HCT116 (cell line): ENCODE results near the gene BRWD1. TPM values are rescaled to one million over a fixed set of nuclear protein-coding genes. Genes with fewer than 3 reads are reported as not detected.

Experiments
- ATAC-seq: fragments of 200-7000 bp; cut with Tn5 transposase; 2 replicates; pipeline ENCODE4 v1.9.1; 2020; ENCODE audit warnings: mild to moderate bottlenecking, moderate library complexity
- BruUV-seq: library from RNA; stranded (reverse); fragments of 400-500 nt; replicated peaks from 2 replicates; lab custom pipeline; 2021; lab: Mats Ljungman, UMichigan
- CTCF ChIA-PET: fragments of 300-600 bp; sonication (Branson Sonifier 250); formaldehyde crosslinking; loops from one replicate; lab custom pipeline; 2021; ENCODE audit warnings: antibody characterized with exemption; lab: Charles Lee
- POLR2A ChIA-PET: fragments of 300-600, 350-600 bp; sonication (Branson Sonifier 250); formaldehyde crosslinking; loops from one replicate; lab custom pipeline; 2021; ENCODE audit warnings: antibody characterized with exemption; lab: Charles Lee
- RAD21 ChIA-PET, 2 experiments: fragments of 300-600 bp; sonication (Branson Sonifier 250); formaldehyde crosslinking; loops; one replicate each; lab custom pipeline; 2023; ENCODE audit warnings: low total read pairs in 2 of 2; ENCODE audit not compliant: uncharacterized antibody in 2 of 2, unreplicated experiment in 2 of 2, low non-redundant PET in 1 of 2; lab: Charles Lee
- DNase-seq: peaks from one replicate; pipeline ENCODE4 v3.0.0-alpha.2; 2010; ENCODE audit warnings: low read depth, low spot score
- H2AFZ ChIP-seq: fragments of 200-600 bp; shearing (Covaris generic), sonication (generic); 2 replicates; pipeline ENCODE4 v1.6.1; 2017; ENCODE audit warnings: low read depth, mixed run types, mixed read lengths, antibody characterized with exemption, low read length; ENCODE audit not compliant: poor library complexity, severe bottlenecking
- H3K27ac ChIP-seq: 2 replicates; pipeline ENCODE4 v1.5.1; 2012; ENCODE audit warnings: low read depth, low read length
- H3K27me3 ChIP-seq: fragments of 200-600 bp; sonication (generic); 2 replicates; pipeline ENCODE4 v1.6.1; 2016; ENCODE audit warnings: mixed run types, low read length, mixed read lengths; ENCODE audit not compliant: insufficient read depth
- H3K36me3 ChIP-seq, 2 experiments: fragments of 200-500 bp in 1 of 2; fragments of 200-600 bp in 1 of 2; sonication (Bioruptor generic) in 1 of 2; sonication (generic) in 1 of 2; 2 replicates each; pipeline versions ENCODE4 v1.5.1 to v1.6.1; 2014 to 2016; ENCODE audit warnings: low read length in 2 of 2, inconsistent platforms in 1 of 2, mixed read lengths in 1 of 2, mixed run types in 1 of 2; ENCODE audit not compliant: insufficient read depth in 2 of 2, control insufficient read depth in 1 of 2
- H3K4me1 ChIP-seq, 2 experiments: fragments of 200-600 bp in 1 of 2; sonication (generic) in 1 of 2; 2 replicates each; pipeline versions ENCODE4 v1.5.1 to v1.6.1; 2012 to 2017; ENCODE audit warnings: low read length in 2 of 2, inconsistent platforms in 1 of 2, mild to moderate bottlenecking in 1 of 2, mixed read lengths in 1 of 2, mixed run types in 1 of 2, moderate library complexity in 1 of 2; ENCODE audit not compliant: insufficient read depth in 2 of 2, control insufficient read depth in 1 of 2
- H3K4me2 ChIP-seq: fragments of 200-600 bp; sonication (generic); 2 replicates; pipeline ENCODE4 v1.6.1; 2017; ENCODE audit warnings: mixed run types, low read length, mixed read lengths
- H3K4me3 ChIP-seq, 2 experiments: fragments of 200-600 bp in 1 of 2; sonication (generic) in 1 of 2; replicated peaks in 1 of 2; 2 replicates each; pipeline ENCODE4 v1.5.1; 2011 to 2016; ENCODE audit warnings: low read length in 2 of 2, control low read depth in 1 of 2, low read depth in 1 of 2, mild to moderate bottlenecking in 1 of 2, mixed read lengths in 1 of 2, mixed run types in 1 of 2
- H3K79me2 ChIP-seq: fragments of 200-600 bp; sonication (generic); 2 replicates; pipeline ENCODE4 v1.6.1; 2017; ENCODE audit warnings: mild to moderate bottlenecking, mixed run types, low read length, moderate library complexity, mixed read lengths; ENCODE audit not compliant: insufficient read depth
- H3K9ac ChIP-seq: fragments of 200-600 bp; sonication (generic); 2 replicates; pipeline ENCODE4 v1.6.1; 2016; ENCODE audit warnings: low read length, mixed read lengths
- H3K9me2 ChIP-seq: fragments of 200-600 bp; sonication (generic), shearing (Covaris generic); 2 replicates; pipeline ENCODE4 v1.6.1; 2017; ENCODE audit warnings: mixed run types, mild to moderate bottlenecking, moderate library complexity; ENCODE audit not compliant: insufficient read depth
- H3K9me3 ChIP-seq, 2 experiments: fragments of 200-500 bp in 1 of 2; fragments of 200-600 bp in 1 of 2; sonication (Bioruptor generic) in 1 of 2; sonication (generic) in 1 of 2; 2 replicates each; pipeline ENCODE4 v1.6.1; 2014 to 2017; ENCODE audit warnings: low read length in 2 of 2, mixed read lengths in 2 of 2, inconsistent platforms in 1 of 2, low read depth in 1 of 2, mild to moderate bottlenecking in 1 of 2, mixed run types in 1 of 2, moderate library complexity in 1 of 2; ENCODE audit not compliant: control insufficient read depth in 1 of 2, insufficient read depth in 1 of 2
- H4K20me1 ChIP-seq: fragments of 200-600 bp; sonication (generic), shearing (Covaris generic); 2 replicates; pipeline ENCODE4 v1.6.1; 2017; ENCODE audit warnings: mixed run types, mild to moderate bottlenecking, moderate library complexity; ENCODE audit not compliant: insufficient read depth
- CEBPB ChIP-seq: IDR thresholded peaks from 2 replicates; pipeline ENCODE4 v1.6.1; 2012; ENCODE audit warnings: low read depth
- EGR1 ChIP-seq: IDR thresholded peaks from 2 replicates; pipeline ENCODE4 v1.6.1; 2012; ENCODE audit warnings: low read depth
- EZH2phosphoT487 ChIP-seq: fragments of 200-600 bp; IDR thresholded peaks from 2 replicates; pipeline ENCODE4 v1.6.1; 2018; ENCODE audit warnings: antibody characterized with exemption, borderline replicate concordance
- POLR2A ChIP-seq: IDR thresholded peaks from 2 replicates; pipeline ENCODE4 v1.7.0; 2011; ENCODE audit warnings: borderline replicate concordance; ENCODE audit not compliant: insufficient read depth, insufficient read length; ENCODE audit errors: extremely low read depth
- POLR2AphosphoS5 ChIP-seq: IDR thresholded peaks from 2 replicates; pipeline ENCODE4 v1.6.1; 2011; ENCODE audit warnings: mild to moderate bottlenecking, low read depth, low read length, moderate library complexity
- SIN3A ChIP-seq: IDR thresholded peaks from 2 replicates; pipeline ENCODE4 v1.6.1; 2012; ENCODE audit warnings: low read depth
- SRF ChIP-seq: IDR thresholded peaks from 2 replicates; pipeline ENCODE4 v1.6.1; 2012; ENCODE audit warnings: low read depth
- TCF7L2 ChIP-seq: IDR thresholded peaks from 2 replicates; pipeline ENCODE4 v1.7.0; 2011; ENCODE audit warnings: borderline replicate concordance, inconsistent platforms; ENCODE audit not compliant: insufficient read depth, insufficient read length; ENCODE audit errors: extremely low read depth
- ZBTB33 ChIP-seq: IDR thresholded peaks from 2 replicates; pipeline ENCODE4 v1.6.1; 2011; ENCODE audit warnings: mild to moderate bottlenecking, low read length, moderate library complexity; ENCODE audit not compliant: insufficient replicate concordance; ENCODE audit errors: extremely low read depth
- ZFX ChIP-seq: fragments of 450-650 bp; IDR thresholded peaks from 2 replicates; pipeline ENCODE4 v1.6.1; 2017
- intact Hi-C: fragments of 100-400 bp; cut with micrococcal nuclease; formaldehyde crosslinking; loops from 2 replicates; pipeline ENCODE4 v1.10.0; 2022
- total RNA-seq: library from RNA; stranded (reverse); gene quantifications from one replicate; pipeline ENCODE4 v1.2.1, GENCODE V29; 2021; ENCODE audit not compliant: unreplicated experiment

BRWD1 gene
- total RNA-seq, 1 experiment from 2014 or later, result 33.1 TPM

- H2AFZ ChIP-seq, result peak within 1 kb of the TSS; percentile 58
- no peaks in the 10 kb centered on the region for H3K27me3 ChIP-seq
- DNase-seq, result no peak
- peaks cover 5 to 22% of the 10 kb centered on the region in 2 experiments for H3K4me1 ChIP-seq
- peak within 1 kb of the TSS; percentile 88 for H3K4me2 ChIP-seq
- intact Hi-C loops, result loop anchor here (2.0 to 5.0 kb wide), 3 partner anchors 32 to 40 kb away; partner anchors contain the start of gene BRWD1
- ChIA-PET POLR2A (interaction anchor here (0.8 to 1.5 kb wide), 4 partner anchors 10 to 36 kb away, joined by 3 to 9 read pairs (median 3); a partner anchor contains a TSS), CTCF (no interaction called here), RAD21 (no interaction called here)
- H3K9ac ChIP-seq, result peak within 1 kb of the TSS; percentile 95
- TF ChIP-seq EGR1, result peak; percentile 88
- TF ChIP-seq ZFX, result peak; percentile 93
- peak; percentile 60 for TF ChIP-seq POLR2AphosphoS5
- peak; percentile 6 for TF ChIP-seq TCF7L2
- no peak for TF ChIP-seq POLR2A
- TF ChIP-seq CEBPB, result no peak
- no peak for TF ChIP-seq SRF
- H3K79me2 ChIP-seq, result peaks cover 42% of the 10 kb centered on the region
- H3K4me3 ChIP-seq, result peak within 1 kb of the TSS; percentile 79 to 97
- peaks cover 29% of the 10 kb centered on the region; the same call in 1 of the 2 replicates for H4K20me1 ChIP-seq
- no TSS peak for BruUV-seq
- peak; percentile 70 for ATAC-seq
- H3K9me2 ChIP-seq, result no peaks in the 10 kb centered on the region
- H3K27ac ChIP-seq, result peak within 1 kb of the TSS; percentile 98
- peaks cover 34 to 37% of the 10 kb centered on the region in 2 experiments for H3K36me3 ChIP-seq
- H3K9me3 ChIP-seq, result no peaks in the 10 kb centered on the region
These were observed 35.2 kb upstream of the BRWD1 start, which contains the start of gene HMGN1 for GRCh38 chr21:39348355-39349210. Gene HMGN1, minus strand, starts transcription at chr21:39349088. Its CDS starts 171 bp downstream, at chr21:39348917.

GRCh38 chr21:39348040-39348354 lies 34.6 kb upstream of the BRWD1 start:
- DNase-seq, result no peak
- peaks cover 5 to 22% of the 10 kb centered on the region in 2 experiments for H3K4me1 ChIP-seq
- no peak overlapping the region for H2AFZ ChIP-seq
- no peaks in the 10 kb centered on the region for H3K9me3 ChIP-seq
- peak overlapping the region; percentile 79 to 97 for H3K4me3 ChIP-seq
- H3K79me2 ChIP-seq, result peaks cover 42% of the 10 kb centered on the region
- CTCF ChIA-PET, result no interaction called here
- TF ChIP-seq SIN3A (no peak), EZH2phosphoT487 (no peak), ZBTB33 (no peak)
- POLR2A ChIA-PET, result interaction anchor here (0.8 to 1.5 kb wide), 3 partner anchors 10 to 36 kb away, joined by 3 to 9 read pairs (median 3); a partner anchor contains a TSS
- ATAC-seq, result no peak
- no peaks in the 10 kb centered on the region for H3K27me3 ChIP-seq
- H3K9me2 ChIP-seq, result no peaks in the 10 kb centered on the region
- TSS peak; percentile 48 for BruUV-seq
- H3K9ac ChIP-seq, result peak overlapping the region; percentile 95
- H3K4me2 ChIP-seq, result peak overlapping the region; percentile 88
- H3K27ac ChIP-seq, result peak overlapping the region; percentile 98
- intact Hi-C loops, result loop anchor here (2.0 to 5.0 kb wide), 3 partner anchors 33 to 41 kb away; partner anchors contain the start of gene BRWD1
- peaks cover 34% of the 10 kb centered on the region; the same call in 1 of the 2 replicates for H4K20me1 ChIP-seq
- peaks cover 40 to 43% of the 10 kb centered on the region in 2 experiments for H3K36me3 ChIP-seq
- RAD21 ChIA-PET, result no interaction called here
